B cell (primary cell): ENCODE measurements around the gene CGNL1. TPM values are rescaled to one million over a fixed set of nuclear protein-coding genes. Genes with fewer than 3 reads are reported as not detected.

Experiments used
- ATAC-seq: fragments of 200-7000 bp; cut with Tn5 transposase; one replicate; pipeline ENCODE4 v1.10.0; 2021; ENCODE audit warnings: low read depth, mild to moderate bottlenecking, moderate number of reproducible peaks, moderate library complexity
- CTCF ChIA-PET: fragments of 350-600 bp; sonication (Branson Sonifier 250); formaldehyde crosslinking; loops from one replicate; lab custom pipeline; 2021; ENCODE audit warnings: antibody characterized with exemption, inconsistent platforms; lab: Charles Lee
- POLR2A ChIA-PET: fragments of 350-600 bp; sonication (Branson Sonifier 250); formaldehyde crosslinking; loops from one replicate; lab custom pipeline; 2021; ENCODE audit warnings: antibody characterized with exemption; lab: Charles Lee
- DNase-seq: peaks from one replicate; pipeline ENCODE4 v3.0.0; 2013
- H2AFZ ChIP-seq: 2 replicates; pipeline ENCODE4 v1.6.1; 2012; ENCODE audit warnings: mild to moderate bottlenecking, low read depth, low read length; ENCODE audit not compliant: insufficient read depth, poor library complexity, severe bottlenecking
- H3K27ac ChIP-seq, 2 donors: 1 replicate in 1 of 2; 2 replicates in 1 of 2; pipeline ENCODE4 v1.5.1; 2012 to 2013; ENCODE audit warnings: low read length in 2 of 2, mild to moderate bottlenecking in 2 of 2, moderate library complexity in 1 of 2
- H3K27me3 ChIP-seq, 4 experiments: fragments of 200-600 bp in 1 of 4; sonication (generic) in 1 of 4; replicated peaks in 1 of 4; 1 replicate in 2 of 4; 2 replicates in 2 of 4; pipeline versions ENCODE4 v1.6.1 to v1.7.0; 2013 to 2016; ENCODE audit warnings: low read length in 3 of 4, mild to moderate bottlenecking in 2 of 4, mixed read lengths in 1 of 4, moderate library complexity in 1 of 4; ENCODE audit not compliant: insufficient read depth in 4 of 4, control insufficient read depth in 3 of 4; ENCODE audit errors: control extremely low read depth in 1 of 4
- H3K36me3 ChIP-seq, 2 experiments: replicated peaks in 1 of 2; 1 replicate in 1 of 2; 2 replicates in 1 of 2; pipeline versions ENCODE4 v1.6.1 to v1.7.1; 2013; ENCODE audit warnings: low read length in 1 of 2; ENCODE audit not compliant: insufficient read depth in 2 of 2, control insufficient read depth in 1 of 2; ENCODE audit errors: control extremely low read depth in 1 of 2, extremely low read depth in 1 of 2
- H3K4me1 ChIP-seq, 2 donors: fragments of 200-600 bp in 1 of 2; sonication (generic) in 1 of 2; 1 replicate in 1 of 2; 2 replicates in 1 of 2; pipeline versions ENCODE4 v1.5.1 to v1.6.1; 2013 to 2017; ENCODE audit warnings: low read length in 2 of 2; ENCODE audit not compliant: control insufficient read depth in 2 of 2, insufficient read depth in 2 of 2
- H3K4me2 ChIP-seq: replicated peaks from 2 replicates; pipeline ENCODE3; 2012; ENCODE audit warnings: mild to moderate bottlenecking, low read depth, low read length; ENCODE audit not compliant: poor library complexity, severe bottlenecking
- H3K4me3 ChIP-seq, 5 experiments: fragments of 200-600 bp in 1 of 5; sonication (generic) in 1 of 5; 1 replicate in 3 of 5; 2 replicates in 2 of 5; pipeline versions ENCODE4 v1.5.1 to v1.7.0; 2011 to 2016; ENCODE audit warnings: low read length in 4 of 5, mild to moderate bottlenecking in 4 of 5, low read depth in 2 of 5, control low read depth in 1 of 5, moderate library complexity in 1 of 5; ENCODE audit not compliant: insufficient read depth in 1 of 5; ENCODE audit errors: control extremely low read depth in 1 of 5, extremely low read depth in 1 of 5
- H3K79me2 ChIP-seq: fragments of 200-600 bp; sonication (generic); one replicate; pipeline ENCODE4 v1.6.0; 2016; ENCODE audit warnings: low read length; ENCODE audit not compliant: control insufficient read depth, insufficient read depth
- H3K9ac ChIP-seq: fragments of 200-600 bp; sonication (generic); 2 replicates; pipeline ENCODE4 v1.6.1; 2017; ENCODE audit warnings: mild to moderate bottlenecking, low read length, moderate library complexity
- H3K9me3 ChIP-seq, 3 donors: one replicate each; pipeline versions ENCODE4 v1.6.1 to v1.7.1; 2013; ENCODE audit warnings: low read length in 2 of 3; ENCODE audit not compliant: control insufficient read depth in 2 of 3, insufficient read depth in 1 of 3; ENCODE audit errors: control extremely low read depth in 1 of 3
- H4K20me1 ChIP-seq: 2 replicates; pipeline ENCODE4 v1.6.0; 2012; ENCODE audit warnings: mild to moderate bottlenecking, low read length; ENCODE audit not compliant: insufficient read depth, control insufficient read depth, poor library complexity, severe bottlenecking
- H3K27ac Mint-ChIP-seq: one replicate; pipeline ENCODE4 v1.8.0; 2021; ENCODE audit warnings: mixed read lengths
- H3K27me3 Mint-ChIP-seq: one replicate; pipeline ENCODE4 v1.8.0; 2021; ENCODE audit warnings: mixed read lengths
- H3K4me1 Mint-ChIP-seq: one replicate; pipeline ENCODE4 v1.8.0; 2021; ENCODE audit warnings: mixed read lengths
- H3K4me3 Mint-ChIP-seq: one replicate; pipeline ENCODE4 v1.8.0; 2021; ENCODE audit warnings: mixed read lengths
- H3K9me3 Mint-ChIP-seq: one replicate; pipeline ENCODE4 v1.8.0; 2022; ENCODE audit warnings: mixed read lengths; ENCODE audit not compliant: insufficient read depth
- EZH2 ChIP-seq: IDR thresholded peaks from 2 replicates; pipeline ENCODE4 v1.6.1; 2012; ENCODE audit warnings: borderline replicate concordance, low read depth, mild to moderate bottlenecking, moderate library complexity, low read length; ENCODE audit not compliant: insufficient read depth, poor library complexity, severe bottlenecking
- WGBS: methylation state at CpG from one replicate; pipeline ENCODE4 v1.1.5; 2013; ENCODE audit warnings: missing lambda C conversion rate; ENCODE audit not compliant: insufficient coverage; 5-methylcytosine and 5-hydroxymethylcytosine counted together
- intact Hi-C: fragments of 100-400 bp; cut with micrococcal nuclease; formaldehyde crosslinking; loops from one replicate; pipeline ENCODE4 v1.10.0; 2022
- polyA plus RNA-seq: library from polyadenylated mRNA; depleted of rRNA; stranded (reverse); fragments of >200 nt; gene quantifications from 2 replicates; pipeline ENCODE4 v1.2.3, GENCODE V29; 2012
- total RNA-seq, 2 donors: library from RNA; stranded (reverse); fragments of 120-200 nt in 1 of 2; gene quantifications; 1 replicate in 1 of 2; 2 replicates in 1 of 2; pipeline versions ENCODE4 v1.2.3 to v1.2.4, GENCODE V29; 2013 to 2022
- TF ChIP-seq, protein P1 (sequence below): fragments of 200-600 bp; IDR thresholded peaks from one replicate; pipeline ENCODE4 v1.8.0; 2022; ENCODE audit warnings: antibody characterized with exemption, mild to moderate bottlenecking

CGNL1 gene
- total and polyA plus RNA-seq, 2 donors (not counting 1 experiment from before 2014, with no cell fraction given) = 0.03 to 0.12 TPM

DNA sequence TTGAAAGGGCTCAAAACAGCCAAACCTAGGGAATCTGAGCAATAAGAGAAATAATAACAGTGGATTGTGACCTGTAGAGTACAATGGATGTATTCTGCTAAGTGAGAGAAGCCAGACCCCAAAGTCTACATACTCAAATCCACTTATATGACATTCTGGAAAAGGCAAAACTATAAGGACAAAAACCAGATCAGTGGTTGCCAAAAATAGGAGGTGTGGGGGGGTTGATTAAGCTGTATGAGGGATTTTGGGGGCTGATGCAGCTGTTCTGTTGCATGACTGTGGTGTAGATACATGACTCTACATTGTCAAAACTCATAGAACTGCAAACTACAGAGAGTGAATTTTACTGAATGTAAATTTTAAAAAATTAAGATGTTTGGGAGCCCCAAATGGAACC, 20.1 kb upstream of the CGNL1 start:
- H3K9me3 ChIP-seq = no peaks in the 10 kb centered on the region
- H3K4me3 ChIP-seq = no peak overlapping the region
- POLR2A ChIA-PET = no interaction called here
- H3K27ac Mint-ChIP-seq = no peak overlapping the region
- intact Hi-C loops = no loop called here
- H3K9me3 Mint-ChIP-seq = no peaks in the 10 kb centered on the region
- H2AFZ ChIP-seq = no peak overlapping the region
- no peaks in the 10 kb centered on the region for H3K4me1 ChIP-seq
- ATAC-seq (no peak), DNase-seq (no peak)
- H3K27me3 ChIP-seq = no peaks in the 10 kb centered on the region
- H3K36me3 ChIP-seq = no peaks in the 10 kb centered on the region
- no peaks in the 10 kb centered on the region for H3K79me2 ChIP-seq
- H3K9ac ChIP-seq = no peak overlapping the region
- H3K27ac ChIP-seq = no peak overlapping the region
- CTCF ChIA-PET = interaction anchor here (1.1 to 3.1 kb wide), 2 partner anchors 15 to 171 kb away, joined by 4 to 9 read pairs; no protein-coding TSS in a partner anchor
- H4K20me1 ChIP-seq = no peaks in the 10 kb centered on the region
- no peaks in the 10 kb centered on the region for H3K4me1 Mint-ChIP-seq
- H3K4me2 ChIP-seq = no peak overlapping the region
- TF ChIP-seq, protein P1, sequence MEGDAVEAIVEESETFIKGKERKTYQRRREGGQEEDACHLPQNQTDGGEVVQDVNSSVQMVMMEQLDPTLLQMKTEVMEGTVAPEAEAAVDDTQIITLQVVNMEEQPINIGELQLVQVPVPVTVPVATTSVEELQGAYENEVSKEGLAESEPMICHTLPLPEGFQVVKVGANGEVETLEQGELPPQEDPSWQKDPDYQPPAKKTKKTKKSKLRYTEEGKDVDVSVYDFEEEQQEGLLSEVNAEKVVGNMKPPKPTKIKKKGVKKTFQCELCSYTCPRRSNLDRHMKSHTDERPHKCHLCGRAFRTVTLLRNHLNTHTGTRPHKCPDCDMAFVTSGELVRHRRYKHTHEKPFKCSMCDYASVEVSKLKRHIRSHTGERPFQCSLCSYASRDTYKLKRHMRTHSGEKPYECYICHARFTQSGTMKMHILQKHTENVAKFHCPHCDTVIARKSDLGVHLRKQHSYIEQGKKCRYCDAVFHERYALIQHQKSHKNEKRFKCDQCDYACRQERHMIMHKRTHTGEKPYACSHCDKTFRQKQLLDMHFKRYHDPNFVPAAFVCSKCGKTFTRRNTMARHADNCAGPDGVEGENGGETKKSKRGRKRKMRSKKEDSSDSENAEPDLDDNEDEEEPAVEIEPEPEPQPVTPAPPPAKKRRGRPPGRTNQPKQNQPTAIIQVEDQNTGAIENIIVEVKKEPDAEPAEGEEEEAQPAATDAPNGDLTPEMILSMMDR = no peak
- no peak overlapping the region for H3K4me3 Mint-ChIP-seq
- peaks cover 9% of the 10 kb centered on the region for H3K27me3 Mint-ChIP-seq

DNA sequence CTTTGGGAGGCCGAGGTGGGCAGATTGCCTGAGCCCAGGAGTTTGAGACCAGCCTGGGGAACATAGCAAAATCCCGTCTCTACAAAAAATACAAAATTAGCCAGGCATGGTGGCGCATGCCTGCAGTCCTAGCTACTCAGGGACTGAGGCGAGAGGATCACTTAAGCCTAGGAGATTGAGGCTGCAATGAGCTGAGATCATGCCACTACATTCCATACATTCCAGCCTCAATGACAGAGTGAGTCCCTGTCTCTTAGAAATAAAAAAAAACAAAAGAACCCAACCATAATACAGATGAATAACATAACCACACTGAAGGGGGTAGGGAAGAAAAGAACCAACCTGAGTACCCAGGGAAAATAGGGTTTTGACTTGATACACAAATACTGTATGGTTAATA, 19.7 kb upstream of the CGNL1 start:
- H2AFZ ChIP-seq = no peak overlapping the region
- no peaks in the 10 kb centered on the region for H3K4me1 ChIP-seq
- no peak for TF ChIP-seq EZH2
- TF ChIP-seq, protein P1 = no peak
- H3K9me3 ChIP-seq = no peaks in the 10 kb centered on the region
- H3K27me3 ChIP-seq = no peaks in the 10 kb centered on the region
- no peaks in the 10 kb centered on the region for H4K20me1 ChIP-seq
- no peaks in the 10 kb centered on the region for H3K79me2 ChIP-seq
- H3K4me3 Mint-ChIP-seq = no peak overlapping the region
- ATAC-seq (no peak), DNase-seq (no peak)
- no peak overlapping the region for H3K4me2 ChIP-seq
- H3K4me1 Mint-ChIP-seq = no peaks in the 10 kb centered on the region
- H3K9ac ChIP-seq = no peak overlapping the region
- ChIA-PET CTCF (interaction anchor here (0.6 to 3.1 kb wide), 2 partner anchors 170 to 858 kb away, joined by 4 to 9 read pairs; no protein-coding TSS in a partner anchor), POLR2A (no interaction called here)
- H3K4me3 ChIP-seq = no peak overlapping the region
- no peak overlapping the region for H3K27ac Mint-ChIP-seq
- peaks cover 9% of the 10 kb centered on the region for H3K27me3 Mint-ChIP-seq
- no peaks in the 10 kb centered on the region for H3K36me3 ChIP-seq
- intact Hi-C loops = no loop called here
- H3K27ac ChIP-seq = no peak overlapping the region
- WGBS = 85% methylated on average over 3 of the region's 4 CpGs
- H3K9me3 Mint-ChIP-seq = no peaks in the 10 kb centered on the region
